Sigmoid colon (tissue), 7 donors: ENCODE measurements around the gene CARMIL1. TPM values are rescaled to one million over a fixed set of nuclear protein-coding genes. Genes with fewer than 3 reads are reported as not detected.
A peak's percentile ranks its signal among the peaks of the same experiment; 100 is the strongest.

Source experiments
- DNase-seq: peaks from one replicate; pipeline ENCODE4 v3.0.0-alpha.2; 2019
- H3K27ac ChIP-seq, 4 donors: fragments of 200-600 bp; sonication (generic); one replicate each; pipeline ENCODE4 v1.5.1; 2016 to 2019; ENCODE audit warnings: mild to moderate bottlenecking in 1 of 4
- H3K27me3 ChIP-seq, 3 donors: fragments of 200-600 bp; sonication (generic); one replicate each; pipeline ENCODE4 v1.5.1; 2019; ENCODE audit warnings: mild to moderate bottlenecking in 1 of 3
- H3K36me3 ChIP-seq, 4 donors: fragments of 200-600 bp; sonication (generic); one replicate each; pipeline ENCODE4 v1.5.1; 2016 to 2019
- H3K4me1 ChIP-seq, 4 donors: fragments of 200-600 bp; sonication (generic); one replicate each; pipeline ENCODE4 v1.5.1; 2017 to 2019
- H3K4me3 ChIP-seq, 4 donors: fragments of 200-600 bp; sonication (generic); one replicate each; pipeline ENCODE4 v1.5.1; 2017 to 2019; ENCODE audit warnings: mild to moderate bottlenecking in 2 of 4, moderate library complexity in 1 of 4
- H3K9me3 ChIP-seq, 4 donors: fragments of 200-600 bp in 3 of 4; sonication (generic) in 3 of 4; one replicate each; pipeline versions ENCODE4 v1.5.1 to v1.6.1; 2013 to 2019
- EP300 ChIP-seq, 4 donors: sonication (generic); formaldehyde crosslinking; IDR thresholded peaks; one replicate each; pipeline ENCODE4 v1.6.1; 2017; ENCODE audit warnings: antibody characterized with exemption in 4 of 4
- POLR2A ChIP-seq, 2 donors: fragments of 450-650 bp; IDR thresholded peaks; one replicate each; pipeline ENCODE4 v1.6.1; 2016; ENCODE audit warnings: antibody characterized with exemption in 2 of 2, mild to moderate bottlenecking in 2 of 2, moderate library complexity in 2 of 2
- POLR2AphosphoS5 ChIP-seq, 4 donors: sonication (generic); formaldehyde crosslinking; IDR thresholded peaks; one replicate each; pipeline ENCODE4 v1.6.1; 2017; ENCODE audit warnings: antibody characterized with exemption in 4 of 4
- WGBS, 2 donors: extraction: QIAGEN DNeasy Blood & Tissue Kit; methylation state at CpG; one replicate each; pipeline ENCODE4 v1.1.7; 2013; 5-methylcytosine and 5-hydroxymethylcytosine counted together
- intact Hi-C: fragments of 100-400 bp; cut with DNase I; formaldehyde crosslinking; loops from one replicate; pipeline ENCODE4 v1.15.1; 2023
- polyA plus RNA-seq, 3 donors: library from polyadenylated mRNA; stranded (reverse); fragments of 200-250 nt; gene quantifications; one replicate each; pipeline ENCODE4 v1.2.3, GENCODE V29; 2013
- total RNA-seq, 4 donors: library from RNA; depleted of rRNA; stranded (reverse); fragments of >200 nt; gene quantifications; one replicate each; pipeline ENCODE4 v1.1.0, GENCODE V29; 2016
- TF ChIP-seq, protein P1 (sequence below), 4 experiments: fragments of 450-650 bp in 3 of 4; fragments of 200-600 bp in 1 of 4; IDR thresholded peaks; one replicate each; pipeline ENCODE4 v1.5.1; 2016 to 2019; ENCODE audit warnings: antibody characterized with exemption in 4 of 4, mild to moderate bottlenecking in 3 of 4, moderate library complexity in 2 of 4
- donor health status: healthy with polysubstance abuse.
- donor health status: Bipolar disorder and iron deficiency.
- donor health status: healthy.

CARMIL1 gene
- total and polyA plus RNA-seq, 7 donors: 3.4 to 24.0 (median 8.2) TPM

DNA sequence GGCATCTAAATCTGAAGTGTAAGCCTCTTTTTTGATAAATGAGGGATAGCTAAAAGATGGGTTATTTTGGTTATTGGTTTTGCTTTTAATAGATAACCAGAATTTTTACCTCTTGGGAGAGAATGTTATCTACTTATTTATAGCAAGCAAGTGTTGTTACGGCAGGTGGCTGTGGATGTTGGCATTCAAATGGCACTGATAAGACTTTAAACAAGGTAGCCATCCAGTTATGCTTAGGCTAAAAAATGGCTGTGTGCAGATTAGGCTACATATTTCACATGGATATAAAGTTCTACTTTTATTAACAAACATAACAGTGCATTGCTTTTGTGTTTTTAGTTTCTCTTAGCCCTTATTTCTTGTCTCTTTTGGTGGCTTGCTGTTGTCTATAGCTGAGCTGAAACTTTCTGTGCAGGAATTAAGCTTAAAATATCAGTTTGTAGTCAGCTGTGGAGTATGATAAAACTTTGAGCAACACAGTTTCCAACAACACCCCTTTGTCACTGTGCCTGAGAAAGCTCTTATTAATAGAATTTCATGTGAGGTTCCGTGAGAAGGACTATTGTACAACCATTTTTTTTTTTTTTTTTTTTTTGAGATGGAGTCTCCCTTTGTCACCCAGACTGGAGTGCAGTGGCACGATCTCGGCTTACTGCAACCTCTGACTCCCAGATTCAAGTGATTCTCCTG lies 28.8 kb downstream of the CARMIL1 start:
- 77 to 91% methylated on average over 4 of the region's 4 CpGs for WGBS, 2 donors
- Histone ChIP-seq H3K27me3 (no peaks in the 10 kb centered on the region), H3K4me1 (peaks cover 0 to 12% (median 0%) of the 10 kb centered on the region in 4 donors), H3K27ac (no peak overlapping the region), H3K36me3 (no peaks in the 10 kb centered on the region), H3K9me3 (no peaks in the 10 kb centered on the region), H3K4me3 (no peak overlapping the region)
- no peak for DNase-seq
- TF ChIP-seq POLR2AphosphoS5 (IDR thresholded peaks at IDR 0.05) (no peak), POLR2A (IDR thresholded peaks at IDR 0.05) (no peak), EP300 (IDR thresholded peaks at IDR 0.05) (no peak)
- TF ChIP-seq, protein P1, sequence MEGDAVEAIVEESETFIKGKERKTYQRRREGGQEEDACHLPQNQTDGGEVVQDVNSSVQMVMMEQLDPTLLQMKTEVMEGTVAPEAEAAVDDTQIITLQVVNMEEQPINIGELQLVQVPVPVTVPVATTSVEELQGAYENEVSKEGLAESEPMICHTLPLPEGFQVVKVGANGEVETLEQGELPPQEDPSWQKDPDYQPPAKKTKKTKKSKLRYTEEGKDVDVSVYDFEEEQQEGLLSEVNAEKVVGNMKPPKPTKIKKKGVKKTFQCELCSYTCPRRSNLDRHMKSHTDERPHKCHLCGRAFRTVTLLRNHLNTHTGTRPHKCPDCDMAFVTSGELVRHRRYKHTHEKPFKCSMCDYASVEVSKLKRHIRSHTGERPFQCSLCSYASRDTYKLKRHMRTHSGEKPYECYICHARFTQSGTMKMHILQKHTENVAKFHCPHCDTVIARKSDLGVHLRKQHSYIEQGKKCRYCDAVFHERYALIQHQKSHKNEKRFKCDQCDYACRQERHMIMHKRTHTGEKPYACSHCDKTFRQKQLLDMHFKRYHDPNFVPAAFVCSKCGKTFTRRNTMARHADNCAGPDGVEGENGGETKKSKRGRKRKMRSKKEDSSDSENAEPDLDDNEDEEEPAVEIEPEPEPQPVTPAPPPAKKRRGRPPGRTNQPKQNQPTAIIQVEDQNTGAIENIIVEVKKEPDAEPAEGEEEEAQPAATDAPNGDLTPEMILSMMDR (IDR thresholded peaks at IDR 0.05): no peak
- intact Hi-C loops: no loop called here

GRCh38 chr6:25309886-25310285 lies 30.7 kb downstream of the CARMIL1 start:
- peaks cover 0 to 14% (median 0%) of the 10 kb centered on the region in 4 donors for H3K4me1 ChIP-seq
- no peak overlapping the region for H3K27ac ChIP-seq
- intact Hi-C loops: loop anchor here (5.0 kb wide), 1 partner anchor 37 kb away; no protein-coding TSS in a partner anchor
- no peaks in the 10 kb centered on the region for H3K27me3 ChIP-seq
- 82% methylated on average over 8 of the region's 8 CpGs for WGBS, 2 donors
- DNase-seq: no peak
- H3K4me3 ChIP-seq: no peak overlapping the region
- TF ChIP-seq POLR2AphosphoS5 (IDR thresholded peaks at IDR 0.05) (no peak), EP300 (IDR thresholded peaks at IDR 0.05) (no peak), POLR2A (IDR thresholded peaks at IDR 0.05) (no peak)
- TF ChIP-seq, protein P1 (IDR thresholded peaks at IDR 0.05): no peak
- no peaks in the 10 kb centered on the region for H3K36me3 ChIP-seq
- H3K9me3 ChIP-seq: no peaks in the 10 kb centered on the region

- 63 to 82% methylated on average over 1 of the region's 1 CpG for WGBS, 2 donors
- H3K27ac ChIP-seq: peak overlapping the region in 1 of 4 donors; percentile 53
- DNase-seq: no peak
- TF ChIP-seq POLR2A (IDR thresholded peaks at IDR 0.05) (no peak), POLR2AphosphoS5 (IDR thresholded peaks at IDR 0.05) (no peak), EP300 (IDR thresholded peaks at IDR 0.05) (no peak)
- TF ChIP-seq, protein P1 (IDR thresholded peaks at IDR 0.05): no peak
- intact Hi-C loops: loop anchor here (5.0 kb wide), 1 partner anchor 36 kb away; no protein-coding TSS in a partner anchor
- no peak overlapping the region for H3K4me3 ChIP-seq
- H3K4me1 ChIP-seq: peaks cover 0 to 14% (median 0%) of the 10 kb centered on the region in 4 donors
- no peaks in the 10 kb centered on the region for H3K27me3 ChIP-seq
- H3K9me3 ChIP-seq: no peaks in the 10 kb centered on the region
- no peaks in the 10 kb centered on the region for H3K36me3 ChIP-seq
These were observed 32.2 kb downstream of the CARMIL1 start for GRCh38 chr6:25311331-25311840.

- Histone ChIP-seq H3K36me3 (no peaks in the 10 kb centered on the region), H3K27ac (peak overlapping the region in 2 of 4 donors; percentile 18 to 53), H3K4me3 (no peak overlapping the region), H3K9me3 (no peaks in the 10 kb centered on the region), H3K27me3 (no peaks in the 10 kb centered on the region), H3K4me1 (peaks cover 0 to 14% (median 0%) of the 10 kb centered on the region in 4 donors)
- intact Hi-C loops: loop anchor here (5.0 kb wide), 1 partner anchor 35 kb away; no protein-coding TSS in a partner anchor
- 9 to 47% methylated on average over 2 of the region's 2 CpGs for WGBS, 2 donors
- no peak for DNase-seq
- no peak for TF ChIP-seq POLR2A (IDR thresholded peaks at IDR 0.05)
- TF ChIP-seq POLR2AphosphoS5 (IDR thresholded peaks at IDR 0.05): no peak
- no peak for TF ChIP-seq EP300 (IDR thresholded peaks at IDR 0.05)
- TF ChIP-seq, protein P1 (IDR thresholded peaks at IDR 0.05): no peak
These were observed 33.0 kb downstream of the CARMIL1 start for GRCh38 chr6:25312034-25312620.
